ENCODE results near the gene CAPN10. TPM values are rescaled to one million over a fixed set of nuclear protein-coding genes. Genes with fewer than 3 reads are reported as not detected.
A peak's percentile ranks its signal among the peaks of the same experiment; 100 is the strongest.
"Not testable (repeated sequence)": the region's sequence is repeated elsewhere in the genome, so short reads cannot be mapped to it uniquely, and the experiment has no call there.

CAPN10 gene
- total RNA-seq, 2 donors from 2014 or later = 25.5 to 68.4 TPM

DNA sequence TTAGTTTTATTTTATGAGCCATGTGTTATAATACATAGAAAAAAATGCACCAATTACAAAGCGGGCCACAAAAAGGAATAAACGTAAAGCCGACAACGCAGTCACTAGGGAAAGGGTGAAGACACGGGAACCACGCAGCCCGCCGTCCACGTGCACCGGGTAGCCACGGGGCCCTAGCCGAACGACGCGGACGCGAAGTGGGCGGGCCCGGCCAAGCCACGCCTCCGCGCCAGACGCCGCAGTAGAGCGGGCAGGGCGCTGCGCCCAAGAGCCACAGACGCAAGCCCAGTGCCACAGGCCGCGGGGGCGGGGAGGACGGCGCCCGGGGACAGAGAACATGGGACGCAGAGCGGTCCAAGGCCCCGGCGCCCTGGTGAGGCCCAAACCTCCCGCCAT lies 26.5 kb upstream of the CAPN10 start, which contains the start of gene DUSP28:
DUSP28 (plus strand) TSS at position 274 of the 396 bp plus-strand sequence. CDS start 328 bp downstream, outside the sequence.
- H3K9me3 ChIP-seq = no peaks in the 10 kb centered on the region
- peak; percentile 95 for TF ChIP-seq POLR2A (IDR thresholded peaks at IDR 0.05)
- peak; percentile 90 for TF ChIP-seq POLR2AphosphoS5 (IDR thresholded peaks at IDR 0.05)
- TF ChIP-seq, protein P1, sequence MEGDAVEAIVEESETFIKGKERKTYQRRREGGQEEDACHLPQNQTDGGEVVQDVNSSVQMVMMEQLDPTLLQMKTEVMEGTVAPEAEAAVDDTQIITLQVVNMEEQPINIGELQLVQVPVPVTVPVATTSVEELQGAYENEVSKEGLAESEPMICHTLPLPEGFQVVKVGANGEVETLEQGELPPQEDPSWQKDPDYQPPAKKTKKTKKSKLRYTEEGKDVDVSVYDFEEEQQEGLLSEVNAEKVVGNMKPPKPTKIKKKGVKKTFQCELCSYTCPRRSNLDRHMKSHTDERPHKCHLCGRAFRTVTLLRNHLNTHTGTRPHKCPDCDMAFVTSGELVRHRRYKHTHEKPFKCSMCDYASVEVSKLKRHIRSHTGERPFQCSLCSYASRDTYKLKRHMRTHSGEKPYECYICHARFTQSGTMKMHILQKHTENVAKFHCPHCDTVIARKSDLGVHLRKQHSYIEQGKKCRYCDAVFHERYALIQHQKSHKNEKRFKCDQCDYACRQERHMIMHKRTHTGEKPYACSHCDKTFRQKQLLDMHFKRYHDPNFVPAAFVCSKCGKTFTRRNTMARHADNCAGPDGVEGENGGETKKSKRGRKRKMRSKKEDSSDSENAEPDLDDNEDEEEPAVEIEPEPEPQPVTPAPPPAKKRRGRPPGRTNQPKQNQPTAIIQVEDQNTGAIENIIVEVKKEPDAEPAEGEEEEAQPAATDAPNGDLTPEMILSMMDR (IDR thresholded peaks at IDR 0.05) = peak in 2 of 4 experiments; percentile 9 to 11
- peak; percentile 88 for DNase-seq (ENCODE audit: low spot score)
- intact Hi-C loops (cut with DNase I) = loop anchor here (2.0 to 10.0 kb wide), 2 partner anchors 27 to 105 kb away; partner anchors contain the start of gene CAPN10
- H3K36me3 ChIP-seq = no peaks in the 10 kb centered on the region
- under 1% methylated on average over 27 of the region's 39 CpGs for WGBS
- no peaks in the 10 kb centered on the region for H3K27me3 ChIP-seq (replicated peaks; ENCODE audit: insufficient read depth)
- peak within 1 kb of the TSS; percentile 71 to 92 for H3K4me3 ChIP-seq
- H3K4me1 ChIP-seq (replicated peaks) = peaks cover 15% of the 10 kb centered on the region
- H3K27ac ChIP-seq = peak within 1 kb of the TSS; percentile 98 to 100

DNA sequence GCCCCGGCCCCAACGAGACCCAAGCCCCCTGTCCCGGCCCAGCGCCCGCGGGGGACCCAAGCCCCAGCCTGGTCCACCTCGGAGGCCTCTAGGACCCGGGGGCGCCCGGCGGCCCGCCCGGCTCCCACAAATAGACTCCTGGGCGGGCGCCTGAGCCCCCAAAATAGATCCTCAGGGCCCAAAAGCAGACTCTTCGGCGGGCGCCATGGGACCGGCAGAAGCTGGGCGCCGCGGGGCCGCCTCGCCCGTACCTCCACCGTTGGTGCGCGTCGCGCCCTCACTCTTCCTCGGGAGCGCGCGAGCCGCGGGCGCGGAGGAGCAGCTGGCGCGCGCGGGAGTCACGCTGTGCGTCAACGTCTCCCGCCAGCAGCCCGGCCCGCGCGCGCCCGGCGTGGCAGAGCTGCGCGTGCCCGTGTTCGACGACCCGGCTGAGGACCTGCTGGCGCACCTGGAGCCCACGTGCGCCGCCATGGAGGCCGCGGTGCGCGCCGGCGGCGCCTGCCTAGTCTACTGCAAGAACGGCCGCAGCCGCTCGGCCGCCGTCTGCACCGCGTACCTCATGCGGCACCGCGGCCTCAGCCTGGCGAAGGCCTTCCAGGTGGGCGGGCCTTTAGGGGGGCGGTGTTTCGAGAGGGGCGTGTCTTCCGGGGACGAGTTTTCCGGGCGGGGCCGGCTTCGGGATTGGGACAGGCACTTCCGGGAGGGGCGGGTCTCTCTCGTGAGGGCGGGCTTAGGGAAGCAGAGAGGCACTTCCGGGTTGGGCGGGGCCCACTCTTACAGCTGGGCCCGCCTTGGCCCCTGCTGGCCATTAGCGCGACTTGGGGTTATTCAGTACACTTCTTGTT lies 25.8 kb upstream of the CAPN10 start:
- Histone ChIP-seq H3K9me3 (no peaks in the 10 kb centered on the region), H3K27me3 (replicated peaks; ENCODE audit: insufficient read depth) (no peaks in the 10 kb centered on the region), H3K4me1 (replicated peaks) (peaks cover 16% of the 10 kb centered on the region), H3K4me3 (peak overlapping the region; percentile 71 to 92), H3K36me3 (no peaks in the 10 kb centered on the region), H3K27ac (peak overlapping the region; percentile 98 to 100)
- TF ChIP-seq, protein P1 (IDR thresholded peaks at IDR 0.05) = peak in 3 of 4 experiments; percentile 37 to 79 (median 62)
- TF ChIP-seq POLR2AphosphoS5 (IDR thresholded peaks at IDR 0.05) (peak; percentile 87), POLR2A (IDR thresholded peaks at IDR 0.05) (peak; percentile 84)
- intact Hi-C loops (cut with DNase I) = loop anchor here (2.0 to 10.0 kb wide), 2 partner anchors 26 to 106 kb away; partner anchors contain the start of gene CAPN10
- WGBS = under 1% methylated on average over 71 of the region's 101 CpGs
- peak; percentile 99 for DNase-seq (ENCODE audit: low spot score)

DNA sequence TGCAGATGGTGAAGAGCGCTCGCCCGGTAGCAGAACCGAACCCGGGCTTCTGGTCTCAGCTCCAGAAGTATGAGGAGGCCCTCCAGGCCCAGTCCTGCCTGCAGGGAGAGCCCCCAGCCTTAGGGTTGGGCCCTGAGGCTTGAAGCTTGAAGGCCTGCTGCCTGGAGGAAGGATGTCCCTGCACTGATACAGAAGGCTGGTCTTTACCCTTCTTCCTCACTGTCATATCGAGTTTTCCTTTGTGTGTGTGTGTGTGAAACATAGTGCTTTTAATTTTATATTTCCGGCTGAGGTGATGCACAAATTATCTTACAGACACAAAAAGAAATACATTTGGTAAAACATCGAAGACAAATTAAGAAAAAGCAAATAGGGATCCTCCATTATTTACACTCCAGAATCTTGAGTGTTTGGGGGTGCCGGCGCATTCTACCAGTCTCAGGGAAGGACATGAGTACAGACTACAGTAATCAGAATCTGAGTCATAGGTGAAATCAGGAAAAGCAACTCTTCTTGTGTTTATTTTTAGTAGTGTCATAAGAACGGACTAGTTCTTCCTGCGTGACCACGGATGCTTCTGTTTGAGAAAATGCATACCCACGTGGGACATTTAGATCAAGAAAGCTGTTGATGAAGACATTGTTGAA lies 25.1 kb upstream of the CAPN10 start:
- peak; percentile 54 for DNase-seq (ENCODE audit: low spot score)
- WGBS = 20% methylated on average over 14 of the region's 14 CpGs
- Histone ChIP-seq H3K4me1 (replicated peaks) (peaks cover 22% of the 10 kb centered on the region), H3K9me3 (no peaks in the 10 kb centered on the region), H3K27me3 (replicated peaks; ENCODE audit: insufficient read depth) (no peaks in the 10 kb centered on the region), H3K27ac (peak overlapping the region; percentile 98 to 100), H3K4me3 (peak overlapping the region; percentile 71 to 92), H3K36me3 (no peaks in the 10 kb centered on the region)
- intact Hi-C loops (cut with DNase I) = loop anchor here (2.0 to 10.0 kb wide), 2 partner anchors 25 to 107 kb away; partner anchors contain the start of gene CAPN10
- TF ChIP-seq, protein P1 (IDR thresholded peaks at IDR 0.05) = peak in 1 of 4 experiments; percentile 4
- TF ChIP-seq POLR2AphosphoS5 (IDR thresholded peaks at IDR 0.05) (peak; percentile 86), POLR2A (IDR thresholded peaks at IDR 0.05) (no peak)

DNA sequence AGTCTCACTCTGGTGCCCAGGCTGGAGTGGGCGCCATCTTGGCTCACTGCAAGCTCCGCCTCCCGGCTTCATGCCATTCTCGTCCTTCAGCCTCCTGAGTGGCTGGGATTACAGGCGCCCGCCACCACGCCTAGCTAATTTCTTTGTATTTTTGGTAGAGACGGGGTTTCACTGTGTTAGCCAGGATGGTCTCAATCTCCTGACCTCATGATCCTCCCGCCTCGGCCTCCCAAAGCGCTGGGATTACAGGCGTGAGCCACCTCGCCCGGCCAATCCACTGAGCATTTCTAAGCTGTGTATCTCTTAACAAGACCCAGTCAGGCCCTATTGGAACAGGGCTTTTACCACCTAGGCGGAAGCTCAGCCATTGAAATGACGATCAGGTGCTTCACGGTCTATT lies 23.3 kb upstream of the CAPN10 start:
- DNase-seq (ENCODE audit: low spot score); H3K27me3 ChIP-seq (replicated peaks; ENCODE audit: insufficient read depth); H3K9me3 ChIP-seq; H3K4me3 ChIP-seq; H3K36me3 ChIP-seq: not testable (repeated sequence)
- WGBS = 92% methylated on average over 17 of the region's 17 CpGs
- Histone ChIP-seq H3K4me1 (replicated peaks) (peaks cover 28% of the 10 kb centered on the region), H3K27ac (peak overlapping the region in 1 of 2 donors; percentile 98)
- intact Hi-C loops (cut with DNase I) = loop anchor here (10.0 kb wide), 1 partner anchor 108 kb away; no protein-coding TSS in a partner anchor

DNA sequence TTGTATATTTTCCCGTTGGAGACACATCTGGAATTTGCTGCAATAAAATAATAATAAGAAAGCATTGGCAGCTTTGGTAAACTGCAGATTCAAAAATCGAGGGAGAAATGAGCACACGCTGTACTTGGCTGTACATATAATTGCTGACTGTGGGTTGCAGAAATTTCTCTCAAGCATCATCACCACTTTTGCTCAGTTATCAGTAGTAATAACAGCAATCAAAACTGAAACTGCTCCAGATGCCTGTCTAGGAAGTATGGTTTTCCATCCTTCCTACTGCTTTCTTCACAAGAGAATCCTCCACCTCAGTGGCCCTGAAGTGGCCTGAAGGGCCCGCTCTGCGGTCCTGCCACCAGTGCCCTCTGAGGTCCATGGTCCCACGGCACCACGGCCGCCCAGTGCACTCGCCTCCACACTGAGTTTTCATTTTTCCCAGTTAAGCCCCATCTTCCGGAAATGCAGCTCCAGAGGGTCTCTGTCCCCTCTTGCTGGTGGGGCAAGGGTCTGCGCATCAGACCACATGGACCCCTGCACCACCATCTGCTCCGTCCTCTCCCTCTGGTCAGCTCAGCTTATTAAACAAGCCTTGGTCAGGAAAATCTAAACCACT lies 22.5 kb upstream of the CAPN10 start:
- intact Hi-C loops (cut with DNase I) = loop anchor here (10.0 kb wide), 1 partner anchor 109 kb away; no protein-coding TSS in a partner anchor
- DNase-seq (ENCODE audit: low spot score) = no peak

More for the DNA sequence above, 22.5 kb upstream of the CAPN10 start:
- H3K4me3 ChIP-seq = no peak overlapping the region
- peaks cover 28% of the 10 kb centered on the region for H3K4me1 ChIP-seq (replicated peaks)
- H3K27me3 ChIP-seq (replicated peaks; ENCODE audit: insufficient read depth) = no peaks in the 10 kb centered on the region
- whole genome bisulfite sequencing = 86% methylated on average over 12 of the region's 12 CpGs
- H3K9me3 ChIP-seq = no peaks in the 10 kb centered on the region
- peak overlapping the region in 1 of 2 donors; percentile 19 for H3K27ac ChIP-seq
- TF ChIP-seq POLR2A (IDR thresholded peaks at IDR 0.05) (no peak), POLR2AphosphoS5 (IDR thresholded peaks at IDR 0.05) (no peak)
- TF ChIP-seq, protein P1 (IDR thresholded peaks at IDR 0.05) = no peak
- no peaks in the 10 kb centered on the region for H3K36me3 ChIP-seq

All from prostate gland (tissue), 2 donors.